Ascending aorta (tissue), 2 donors: ENCODE data around the gene BLCAP. TPM values are rescaled to one million over a fixed set of nuclear protein-coding genes. Genes with fewer than 3 reads are reported as not detected.

Source experiments
- DNase-seq, 2 donors: peaks; one replicate each; pipeline ENCODE4 v3.0.0-alpha.2; 2019; ENCODE audit warnings: low spot score in 2 of 2
- H3K27ac ChIP-seq, 2 donors: fragments of 200-600 bp; sonication (generic); one replicate each; pipeline ENCODE4 v1.5.1; 2016 to 2017; ENCODE audit warnings: mild to moderate bottlenecking in 1 of 2
- H3K27me3 ChIP-seq: fragments of 200-600 bp; sonication (generic); one replicate; pipeline ENCODE4 v1.5.1; 2017
- H3K36me3 ChIP-seq, 2 donors: fragments of 200-600 bp; sonication (generic); one replicate each; pipeline ENCODE4 v1.5.1; 2016
- H3K4me1 ChIP-seq, 2 donors: fragments of 200-600 bp; sonication (generic); one replicate each; pipeline ENCODE4 v1.5.1; 2016 to 2017; ENCODE audit warnings: mild to moderate bottlenecking in 1 of 2
- H3K4me3 ChIP-seq, 2 donors: fragments of 200-600 bp; sonication (generic); one replicate each; pipeline ENCODE4 v1.5.1; 2016 to 2017; ENCODE audit warnings: mild to moderate bottlenecking in 1 of 2
- H3K9me3 ChIP-seq, 2 donors: fragments of 200-600 bp; sonication (generic); one replicate each; pipeline ENCODE4 v1.5.1; 2016
- CTCF ChIP-seq, 3 experiments: fragments of 200-600 bp in 2 of 3; fragments of 450-650 bp in 1 of 3; sonication (generic) in 2 of 3; IDR thresholded peaks; one replicate each; pipeline ENCODE4 v1.5.1; 2016 to 2019; ENCODE audit warnings: antibody characterized with exemption in 3 of 3, mild to moderate bottlenecking in 1 of 3, moderate library complexity in 1 of 3
- intact Hi-C: fragments of 100-400 bp; cut with DNase I; formaldehyde crosslinking; loops from one replicate; pipeline ENCODE4 v1.15.1; 2023
- total RNA-seq: library from RNA; depleted of rRNA; stranded (reverse); fragments of >200 nt; gene quantifications from one replicate; pipeline ENCODE4 v1.1.0, GENCODE V29; 2016

Gene BLCAP
- total RNA-seq, 1 donor from 2014 or later, result 43.9 TPM

GRCh38 chr20:37518059-37518458 lies 9.6 kb downstream of the BLCAP start:
- H3K27me3 ChIP-seq, result no peaks in the 10 kb centered on the region
- peaks cover 25 to 33% of the 10 kb centered on the region in 2 donors for H3K36me3 ChIP-seq
- H3K4me3 ChIP-seq, result no peak overlapping the region
- intact Hi-C loops, result no loop called here
- peak in 1 of 2 donors; percentile 40 for DNase-seq
- H3K4me1 ChIP-seq, result no peaks in the 10 kb centered on the region
- H3K27ac ChIP-seq, result no peak overlapping the region
- H3K9me3 ChIP-seq, result no peaks in the 10 kb centered on the region
- TF ChIP-seq CTCF (IDR thresholded peaks at IDR 0.05), result no peak

- peaks cover 25 to 33% of the 10 kb centered on the region in 2 donors for H3K36me3 ChIP-seq
Observed at GRCh38 chr20:37516811-37517750, 10.6 kb downstream of the BLCAP start.

GRCh38 chr20:37515876-37516275 lies 11.8 kb downstream of the BLCAP start:
- Histone ChIP-seq H3K4me1 (no peaks in the 10 kb centered on the region), H3K4me3 (no peak overlapping the region), H3K36me3 (peaks cover 26 to 39% of the 10 kb centered on the region in 2 donors), H3K27me3 (no peaks in the 10 kb centered on the region), H3K9me3 (no peaks in the 10 kb centered on the region), H3K27ac (no peak overlapping the region)
- intact Hi-C loops, result no loop called here
- TF ChIP-seq CTCF (IDR thresholded peaks at IDR 0.05), result no peak
- peak in 1 of 2 donors; percentile 7 for DNase-seq

More at GRCh38 chr20:37516811-37517750, 10.6 kb downstream of the BLCAP start:
- no peaks in the 10 kb centered on the region for H3K9me3 ChIP-seq
- TF ChIP-seq CTCF (IDR thresholded peaks at IDR 0.05), result no peak
- H3K4me3 ChIP-seq, result no peak overlapping the region
- H3K4me1 ChIP-seq, result no peaks in the 10 kb centered on the region
- DNase-seq, result peak in 1 of 2 donors; percentile 31
- H3K27me3 ChIP-seq, result no peaks in the 10 kb centered on the region
- H3K27ac ChIP-seq, result no peak overlapping the region
- intact Hi-C loops, result no loop called here

- no peak overlapping the region for H3K27ac ChIP-seq
- no peak for TF ChIP-seq CTCF (IDR thresholded peaks at IDR 0.05)
- H3K27me3 ChIP-seq, result no peaks in the 10 kb centered on the region
- peaks cover 31 to 39% of the 10 kb centered on the region in 2 donors for H3K36me3 ChIP-seq
- no peaks in the 10 kb centered on the region for H3K4me1 ChIP-seq
- intact Hi-C loops, result no loop called here
- H3K4me3 ChIP-seq, result no peak overlapping the region
- H3K9me3 ChIP-seq, result no peaks in the 10 kb centered on the region
- DNase-seq, result no peak
Observed at GRCh38 chr20:37513779-37514359, 13.8 kb downstream of the BLCAP start.

- Histone ChIP-seq H3K27ac (no peak overlapping the region), H3K27me3 (no peaks in the 10 kb centered on the region), H3K36me3 (peaks cover 20 to 27% of the 10 kb centered on the region in 2 donors), H3K4me1 (no peaks in the 10 kb centered on the region), H3K9me3 (no peaks in the 10 kb centered on the region), H3K4me3 (no peak overlapping the region)
- no peak for TF ChIP-seq CTCF (IDR thresholded peaks at IDR 0.05)
- DNase-seq, result no peak
- intact Hi-C loops, result no loop called here
Observed at GRCh38 chr20:37511610-37512275, 15.9 kb downstream of the BLCAP start.
